GM19025 (cell line): Measurements from ENCODE around the gene ADH1C.
A peak's percentile ranks its signal among the peaks of the same experiment; 100 is the strongest.
"Not testable (repeated sequence)": the region's sequence is repeated elsewhere in the genome, so short reads cannot be mapped to it uniquely, and the experiment has no call there.

Experiments used
- ATAC-seq: cut with Tn5 transposase; IDR thresholded peaks from one replicate; pipeline ENCODE4 v1.9.1; 2021; ENCODE audit warnings: mild to moderate bottlenecking, low read depth, moderate library complexity; ENCODE audit not compliant: unreplicated experiment

The ADH1C gene

GRCh38 chr4:99359480-99360204 is 7.1 kb upstream of the ADH1C start:
- ATAC-seq, result no peak

GRCh38 chr4:99357948-99358347 is 5.4 kb upstream of the ADH1C start:
- no peak for ATAC-seq

GRCh38 chr4:99356992-99357391 is 4.4 kb upstream of the ADH1C start:
- ATAC-seq, result peak; percentile 76

- ATAC-seq, result not testable (repeated sequence)
Observed at GRCh38 chr4:99356149-99356548, 3.6 kb upstream of the ADH1C start.

- ATAC-seq, result no peak
Observed at GRCh38 chr4:99351487-99351886, 1.1 kb downstream of the ADH1C start.

GRCh38 chr4:99349338-99349737 is 3.2 kb downstream of the ADH1C start:
- no peak for ATAC-seq

- ATAC-seq, result not testable (repeated sequence)
Observed at GRCh38 chr4:99342624-99343023, 9.9 kb downstream of the ADH1C start.

GRCh38 chr4:99341426-99341825 is 11.1 kb downstream of the ADH1C start:
- ATAC-seq, result no peak

GRCh38 chr4:99339172-99339571 is 13.4 kb downstream of the ADH1C start:
- ATAC-seq, result no peak

GRCh38 chr4:99336553-99336952 is 16.0 kb downstream of the ADH1C start:
- ATAC-seq, result no peak

GRCh38 chr4:99334880-99335279 is 17.7 kb downstream of the ADH1C start:
- no peak for ATAC-seq

- no peak for ATAC-seq
Observed at GRCh38 chr4:99330648-99331047, 21.9 kb downstream of the ADH1C start.

- no peak for ATAC-seq
Observed at GRCh38 chr4:99329876-99330275, 22.7 kb downstream of the ADH1C start.

- ATAC-seq, result no peak
Observed at GRCh38 chr4:99324979-99325378, 27.6 kb downstream of the ADH1C start.

GRCh38 chr4:99324361-99324760 is 28.2 kb downstream of the ADH1C start:
- no peak for ATAC-seq

- no peak for ATAC-seq
Observed at GRCh38 chr4:99323756-99324155, 28.8 kb downstream of the ADH1C start.

GRCh38 chr4:99321241-99322191 is 31.0 kb downstream of the ADH1C start, which contains the start of gene ADH1B:
ADH1B (minus strand) TSS chr4:99321401; CDS start chr4:99321331, 70 bp downstream.
- no peak for ATAC-seq

GRCh38 chr4:99317811-99318210 is 34.7 kb downstream of the ADH1C start:
- ATAC-seq, result not testable (repeated sequence)

GRCh38 chr4:99317354-99317753 is 35.2 kb downstream of the ADH1C start:
- ATAC-seq, result no peak

- ATAC-seq, result no peak
Observed at GRCh38 chr4:99315839-99316238, 36.7 kb downstream of the ADH1C start.

- ATAC-seq, result no peak
Observed at GRCh38 chr4:99314211-99314610, 38.3 kb downstream of the ADH1C start.
